ENCODE measurements around the gene MAP4.

The MAP4 gene

DNA sequence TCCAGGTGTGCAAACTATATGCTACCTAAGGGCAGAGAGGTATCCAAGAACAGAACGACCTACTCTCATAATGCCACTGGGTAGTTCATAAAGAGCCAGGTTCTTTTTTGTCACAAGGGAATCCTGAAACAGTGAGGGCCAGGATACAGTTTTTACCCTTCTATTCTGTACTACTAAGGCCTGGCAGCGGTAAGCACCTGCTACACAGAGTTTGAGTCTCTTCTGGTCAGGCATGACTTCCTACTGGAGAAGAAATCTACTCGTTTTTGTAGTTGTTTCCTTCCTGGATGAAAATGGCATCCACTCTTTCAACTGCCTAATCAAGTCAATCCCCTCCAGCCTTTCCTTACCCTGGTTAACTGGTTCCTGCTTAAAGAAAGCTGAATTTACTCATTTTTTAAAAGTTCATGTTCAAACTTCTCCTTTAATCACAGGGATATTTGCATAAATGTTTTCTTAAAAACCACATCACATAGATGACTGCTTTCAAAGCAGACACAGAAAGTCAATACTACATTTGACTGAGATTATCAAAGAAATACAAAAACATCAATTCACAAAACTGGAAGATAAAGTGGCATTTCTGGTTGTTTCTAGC, 40.0 kb downstream of the MAP4 start:
- in situ Hi-C loops (cut with HindIII; ENCODE audit: low sequenced_read_pairs) = no loop called here

DNA sequence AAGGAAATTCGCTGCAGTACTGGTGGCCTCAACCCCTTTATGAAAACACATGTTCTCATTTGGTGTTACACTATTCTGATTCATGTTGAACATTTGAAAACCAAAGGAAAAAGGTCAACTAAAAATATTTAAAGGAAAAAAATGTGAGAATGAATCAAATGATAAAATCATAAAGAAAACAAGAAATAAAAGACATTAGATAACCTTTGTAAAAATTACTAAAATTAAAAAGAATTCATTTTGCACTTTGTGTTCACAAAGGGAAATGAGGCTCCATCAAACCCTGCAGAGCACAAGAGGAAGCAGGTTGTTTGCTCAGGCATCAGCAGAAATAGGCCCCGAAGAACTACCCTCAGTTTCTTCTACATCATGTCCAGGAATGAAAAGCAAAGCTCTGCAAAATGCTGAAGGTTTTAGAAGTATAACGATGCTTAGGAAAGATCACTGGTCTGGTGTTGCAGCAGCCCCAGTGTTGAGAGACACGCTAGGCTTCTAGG, 41.2 kb downstream of the MAP4 start:
- in situ Hi-C loops (cut with HindIII; ENCODE audit: low sequenced_read_pairs) = no loop called here

DNA sequence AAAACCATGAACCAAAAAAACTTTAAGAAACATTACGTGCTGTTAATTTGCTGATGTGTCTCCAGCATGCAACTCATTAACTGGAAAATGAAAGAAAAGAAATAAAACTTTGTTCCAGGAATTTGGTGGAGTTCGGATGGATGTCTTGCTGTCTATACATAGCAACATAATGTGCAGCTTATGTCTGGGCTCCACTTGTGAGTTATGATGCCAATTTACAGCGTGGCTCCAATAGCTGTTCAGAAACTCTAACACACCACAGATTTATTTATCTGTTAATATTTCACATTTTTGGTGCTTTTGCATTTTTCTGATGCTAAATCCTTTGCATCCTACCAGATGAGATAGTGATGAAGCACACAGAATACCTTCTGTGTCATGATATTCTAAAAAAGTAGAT, 45.1 kb downstream of the MAP4 start:
- in situ Hi-C loops (cut with HindIII; ENCODE audit: low sequenced_read_pairs) = no loop called here

DNA sequence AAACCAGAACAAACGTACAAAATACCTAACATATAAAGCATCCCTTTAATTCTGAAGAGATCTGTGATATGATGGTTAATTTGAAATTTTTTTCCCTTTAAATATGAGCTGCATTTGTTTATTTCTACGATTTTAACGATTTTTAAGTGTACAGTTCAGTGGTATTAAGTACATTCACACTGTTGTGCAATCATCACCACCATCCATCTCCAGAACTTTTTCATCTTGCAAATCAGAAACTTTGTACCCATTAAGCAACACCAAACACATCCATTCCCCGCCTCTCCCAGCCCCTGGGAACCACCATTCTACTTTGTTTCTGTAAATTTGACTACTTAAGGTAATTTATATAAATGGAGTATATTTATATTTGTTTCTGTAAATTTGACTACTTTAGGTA, 51.5 kb downstream of the MAP4 start:
- in situ Hi-C loops (cut with HindIII; ENCODE audit: low sequenced_read_pairs) = no loop called here

DNA sequence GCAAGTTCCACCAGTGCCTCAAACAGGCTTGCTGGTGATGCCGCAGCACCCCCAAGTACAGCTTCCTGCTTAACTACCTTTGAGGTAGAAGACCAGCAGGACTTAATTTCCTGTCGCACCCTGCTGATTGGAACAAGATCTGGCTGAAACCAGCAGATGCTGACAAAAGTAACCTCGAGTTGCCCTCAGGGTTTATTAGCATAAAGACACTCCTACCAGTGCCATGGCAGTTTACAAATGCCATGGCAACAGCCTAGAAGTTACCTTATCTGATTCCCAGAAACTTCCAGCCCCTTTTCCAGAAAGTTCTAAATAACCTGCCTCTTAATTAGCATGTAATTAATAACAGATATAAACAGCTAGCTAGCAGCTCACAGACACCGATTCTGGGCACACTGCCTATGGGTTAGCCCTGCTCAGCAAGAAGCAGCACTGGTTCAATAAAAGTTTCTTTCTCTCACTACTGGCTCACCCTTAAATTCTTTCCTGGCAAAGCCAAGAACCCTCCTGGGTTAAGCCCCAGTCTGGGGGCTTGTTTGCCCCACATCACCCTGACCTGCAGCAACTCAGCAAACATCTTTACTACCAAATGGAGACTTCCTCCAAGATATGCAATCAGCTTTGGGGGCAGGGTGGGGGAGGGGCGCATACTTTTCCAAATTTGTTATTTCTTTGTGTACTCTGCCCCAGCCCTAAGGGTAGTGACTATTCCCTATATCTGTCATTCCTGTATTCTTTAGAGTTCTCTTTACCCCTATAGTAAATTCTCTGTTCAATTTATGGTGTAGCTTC, 54.2 kb downstream of the MAP4 start:
- in situ Hi-C loops (cut with HindIII; ENCODE audit: low sequenced_read_pairs) = no loop called here

DNA sequence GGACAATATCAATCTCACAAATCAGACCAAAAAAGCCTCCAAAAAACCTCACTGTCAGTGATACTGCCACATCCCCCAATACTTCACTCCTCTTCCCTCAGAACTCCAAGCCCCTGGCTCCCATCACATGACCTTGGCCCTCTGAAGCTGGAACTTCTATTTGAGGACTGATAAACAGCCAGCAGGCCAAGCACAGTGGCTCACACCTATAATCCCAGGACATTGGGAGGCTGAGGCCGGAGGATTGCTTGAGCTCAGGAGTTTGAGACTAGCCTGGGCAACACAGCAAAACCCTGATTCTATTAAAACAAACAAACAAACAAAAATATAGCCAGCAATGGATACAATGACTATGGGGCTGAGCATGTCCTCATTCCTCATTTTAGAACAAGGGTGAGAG, 55.2 kb downstream of the MAP4 start:
- in situ Hi-C loops (cut with HindIII; ENCODE audit: low sequenced_read_pairs) = no loop called here

DNA sequence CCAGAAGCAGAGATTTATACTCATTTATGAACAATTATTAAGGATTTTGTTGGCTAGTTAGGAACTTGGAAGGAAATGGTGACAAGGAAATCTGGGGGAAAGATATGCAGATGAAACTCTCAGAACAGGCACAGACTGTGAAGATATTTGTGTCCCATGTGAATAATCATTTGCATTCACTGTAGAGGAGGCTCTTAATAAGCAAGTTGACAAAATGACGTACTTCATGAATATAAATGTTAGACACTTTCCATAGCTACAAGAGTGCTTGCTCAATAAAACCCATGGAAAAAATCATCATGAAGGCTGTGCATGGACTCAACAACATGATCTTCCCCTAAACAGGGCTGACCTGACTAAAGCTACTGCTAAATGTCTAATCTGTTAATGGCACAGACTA, 59.7 kb downstream of the MAP4 start:
- in situ Hi-C loops (cut with HindIII; ENCODE audit: low sequenced_read_pairs) = no loop called here

DNA sequence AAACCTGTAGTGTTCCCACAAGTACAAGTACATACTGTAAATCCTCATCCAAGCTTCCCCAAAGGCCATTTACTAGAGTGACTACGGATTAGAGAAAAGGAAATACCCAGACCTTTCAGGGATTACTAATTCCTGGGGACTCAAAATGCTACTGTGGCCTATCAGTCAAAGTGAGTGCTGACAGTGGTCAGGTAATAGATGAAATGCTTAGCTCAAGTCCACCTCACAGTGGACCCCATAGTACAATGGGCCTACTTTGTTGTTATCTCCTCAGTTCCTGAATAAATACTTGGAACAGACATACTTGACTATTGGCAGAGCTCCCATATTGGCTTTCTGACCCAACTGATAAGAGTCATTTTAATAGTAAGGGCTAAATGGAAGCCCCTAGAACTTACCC, 61.6 kb downstream of the MAP4 start:
- in situ Hi-C loops (cut with HindIII; ENCODE audit: low sequenced_read_pairs) = no loop called here

DNA sequence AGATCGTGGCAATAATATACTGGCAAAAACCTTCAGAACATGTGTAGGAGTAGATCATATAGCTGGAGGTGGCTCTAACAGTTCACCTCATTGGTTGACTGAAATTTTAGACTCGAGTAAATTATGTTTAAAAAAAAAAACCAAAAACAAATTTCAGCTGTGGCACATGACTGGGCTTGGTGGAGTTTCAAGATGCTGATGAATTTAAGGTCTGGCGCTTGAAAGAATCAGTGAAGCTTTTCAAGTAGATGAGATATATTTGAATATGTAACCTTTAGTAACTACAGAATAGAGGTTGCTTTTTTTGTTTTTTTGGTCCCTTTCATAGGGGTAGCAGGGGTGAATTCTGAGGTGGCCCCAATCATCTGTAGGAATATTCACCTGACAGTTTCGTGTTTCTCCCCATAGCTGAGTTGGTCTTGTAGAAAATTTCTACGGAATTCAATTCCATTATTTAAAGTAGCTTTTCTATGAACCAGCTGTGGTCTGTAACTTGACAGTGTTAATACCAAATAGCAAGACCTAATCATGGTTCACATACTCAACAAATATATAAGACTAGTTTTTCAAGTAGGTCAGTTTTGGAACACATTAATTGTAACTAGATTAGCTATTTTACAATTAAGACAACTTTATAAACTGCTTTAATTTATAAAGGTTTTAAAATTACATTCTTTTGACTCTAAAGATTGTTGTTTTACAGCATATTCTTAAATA, 65.6 kb downstream of the MAP4 start:
- in situ Hi-C loops (cut with HindIII; ENCODE audit: low sequenced_read_pairs) = no loop called here

DNA sequence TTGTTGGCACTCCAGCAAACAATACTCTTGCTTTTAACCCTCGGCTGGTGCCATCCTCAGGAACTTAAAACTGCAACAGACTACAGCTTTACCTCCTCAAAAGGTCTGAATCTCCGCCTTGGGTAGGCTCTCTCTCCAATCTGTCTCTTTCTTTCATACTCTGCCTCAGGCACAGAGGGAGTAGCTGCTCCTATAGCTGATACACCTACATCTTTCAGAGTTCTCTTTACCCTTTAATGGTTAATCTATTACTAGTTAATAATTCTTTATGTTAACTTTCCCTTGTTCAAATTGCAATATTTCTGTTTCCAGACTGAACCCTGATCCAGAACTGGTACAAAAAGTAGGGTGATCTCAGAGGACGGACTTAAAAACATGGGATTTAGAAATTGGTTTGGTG, 66.2 kb downstream of the MAP4 start:
- in situ Hi-C loops (cut with HindIII; ENCODE audit: low sequenced_read_pairs) = no loop called here

DNA sequence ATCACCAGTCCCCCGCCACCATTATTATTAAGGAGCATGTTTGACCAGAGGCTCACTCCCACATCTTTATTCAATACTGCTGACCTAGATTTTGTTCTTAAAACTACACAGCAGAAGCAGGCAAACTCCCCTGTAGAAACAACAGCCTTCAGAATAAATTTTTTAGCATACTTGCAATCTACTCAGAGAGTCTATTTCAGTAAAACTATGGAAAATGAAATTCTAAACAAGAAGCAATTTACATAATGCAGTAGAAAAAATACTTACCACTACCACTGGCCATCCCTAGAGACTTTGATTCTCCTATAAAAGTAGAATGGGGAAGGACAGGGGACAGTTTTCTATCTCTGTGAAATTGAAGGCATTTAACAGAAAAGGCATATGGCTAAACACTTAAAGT, 76.0 kb downstream of the MAP4 start:
- in situ Hi-C loops (cut with HindIII; ENCODE audit: low sequenced_read_pairs) = no loop called here

DNA sequence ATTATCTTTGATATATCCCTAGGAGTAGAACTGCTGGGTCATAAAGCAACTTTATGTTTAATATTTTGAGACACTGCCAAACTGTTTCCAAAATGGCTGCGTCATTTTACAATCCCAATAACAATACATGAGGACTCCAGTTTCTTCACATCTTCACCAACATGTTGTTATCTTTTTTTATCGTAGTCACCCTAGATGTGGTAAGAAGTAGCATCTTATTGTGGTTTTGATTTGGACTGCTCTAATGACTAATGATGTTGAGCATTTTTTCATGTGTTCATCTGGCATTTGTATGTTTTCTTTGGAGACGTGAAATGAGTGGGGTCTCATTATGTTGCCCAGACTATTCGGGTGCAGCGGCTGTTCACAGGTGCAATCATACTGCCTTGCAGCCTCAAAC, 83.8 kb downstream of the MAP4 start:
- in situ Hi-C loops (cut with HindIII; ENCODE audit: low sequenced_read_pairs) = no loop called here

DNA sequence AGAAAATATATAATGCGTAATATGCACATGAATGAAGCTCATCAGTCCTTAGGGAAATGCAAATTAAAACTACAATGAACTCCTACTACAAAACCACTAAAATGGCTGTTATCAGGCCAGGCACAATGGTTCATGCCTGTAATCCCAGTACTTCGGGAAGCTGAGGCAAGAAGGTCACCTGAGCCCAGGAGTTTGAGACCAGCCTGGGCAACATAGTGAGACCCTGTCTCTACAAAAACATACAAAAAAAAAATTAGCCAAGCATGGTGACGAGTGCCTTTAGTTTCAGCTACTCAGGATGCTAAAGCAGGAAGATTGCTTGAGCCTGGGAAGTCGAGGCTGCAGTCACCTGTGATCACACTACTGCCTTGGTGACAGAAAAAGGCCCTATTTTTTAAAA, 85.2 kb downstream of the MAP4 start:
- in situ Hi-C loops (cut with HindIII; ENCODE audit: low sequenced_read_pairs) = no loop called here

DNA sequence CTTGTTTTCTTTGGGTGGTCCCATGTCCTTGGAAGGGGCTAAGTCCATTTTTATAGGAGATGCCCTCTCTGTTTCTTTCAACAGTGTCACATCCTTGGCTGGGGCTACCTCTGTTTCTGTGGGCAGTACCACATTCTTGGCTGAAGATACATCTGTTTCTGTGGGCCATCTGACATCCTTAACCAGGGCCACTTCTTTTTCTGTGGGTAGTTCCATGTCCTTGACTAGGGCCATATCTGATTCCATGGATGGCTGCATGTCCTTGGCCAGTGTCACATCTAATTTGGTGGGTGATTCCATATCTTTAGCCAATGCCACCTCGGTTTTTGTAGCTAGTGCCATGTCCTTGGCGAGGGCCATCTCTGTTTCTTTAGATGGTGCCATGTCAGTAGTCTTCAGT, 99.5 kb downstream of the MAP4 start:
- in situ Hi-C loops (cut with HindIII; ENCODE audit: low sequenced_read_pairs) = no loop called here

DNA sequence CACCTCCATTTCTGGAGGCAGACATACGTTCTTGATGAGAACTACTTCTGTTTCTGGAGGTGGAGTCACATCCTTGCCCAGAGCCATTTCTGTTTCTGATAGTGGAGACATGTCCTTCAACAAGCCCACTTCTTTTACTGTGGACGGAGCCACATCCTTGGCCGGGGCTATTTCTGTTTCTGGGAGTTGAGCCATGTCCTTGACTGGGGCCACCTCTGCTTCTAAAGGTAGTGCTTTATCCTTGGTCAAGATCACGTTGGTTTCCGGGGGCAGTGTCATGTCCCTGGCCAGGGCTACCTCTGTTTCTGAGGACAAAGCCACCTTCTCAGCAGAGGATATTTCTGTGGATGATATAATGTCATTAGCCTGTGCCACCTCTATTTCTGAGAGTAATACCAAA, 100.0 kb downstream of the MAP4 start:
- in situ Hi-C loops (cut with HindIII; ENCODE audit: low sequenced_read_pairs) = no loop called here

DNA sequence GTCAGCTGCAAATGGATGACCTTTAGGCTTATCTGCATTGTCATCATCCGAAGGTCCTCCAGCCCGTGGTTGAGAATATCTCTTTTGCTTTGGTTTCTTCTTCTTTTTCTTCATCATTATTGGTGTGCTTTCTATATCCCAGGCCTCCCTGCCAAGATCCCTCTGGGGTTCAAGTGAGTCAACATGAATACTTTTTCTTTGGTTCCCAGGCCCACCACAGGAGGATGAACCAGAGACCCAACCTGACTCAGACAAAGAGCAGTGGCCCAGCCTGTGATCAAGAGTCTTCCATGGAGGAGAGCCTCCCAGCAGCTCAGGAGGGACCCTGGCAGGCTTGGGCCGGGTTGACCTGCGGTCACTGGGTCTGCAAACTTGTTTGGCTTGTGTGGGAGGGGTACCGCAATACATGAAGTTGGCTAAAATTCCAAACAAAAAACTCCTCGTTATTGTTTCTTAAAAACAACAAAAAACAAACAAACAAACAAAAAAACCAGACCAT, 104.2 kb downstream of the MAP4 start:
- in situ Hi-C loops (cut with HindIII; ENCODE audit: low sequenced_read_pairs) = no loop called here

DNA sequence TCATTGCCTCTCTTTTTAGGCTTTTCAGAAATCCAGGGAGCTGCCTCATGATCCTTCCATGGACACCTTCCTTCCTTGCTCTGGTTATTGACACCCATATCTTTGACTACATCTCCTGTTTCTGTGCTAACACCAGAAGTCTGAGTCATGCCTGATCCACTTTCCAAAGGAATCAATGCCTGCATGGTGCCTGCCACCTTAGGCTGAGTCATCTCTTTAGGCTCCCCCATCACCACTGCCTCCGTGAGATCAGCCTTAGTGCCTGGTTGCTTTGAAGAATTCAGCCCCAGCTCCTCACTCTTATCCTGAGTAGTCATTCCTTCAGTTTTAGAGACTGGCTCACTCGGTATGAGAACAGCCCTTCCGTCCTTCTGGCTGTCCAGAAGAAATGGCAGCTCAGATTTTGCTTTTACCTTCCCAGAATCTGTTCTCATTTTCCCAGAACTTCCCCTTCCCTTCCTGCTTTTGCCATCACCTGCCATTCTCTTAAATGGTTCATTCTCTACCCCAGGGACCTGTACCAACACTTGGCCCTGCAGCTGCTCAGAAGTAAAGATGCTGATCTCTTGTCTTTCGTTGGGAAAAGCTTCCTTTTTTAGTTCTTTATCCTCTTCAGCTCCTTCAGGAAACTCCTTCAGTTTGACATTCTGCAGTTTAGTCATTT, 105.3 kb downstream of the MAP4 start:
- in situ Hi-C loops (cut with HindIII; ENCODE audit: low sequenced_read_pairs) = no loop called here

DNA sequence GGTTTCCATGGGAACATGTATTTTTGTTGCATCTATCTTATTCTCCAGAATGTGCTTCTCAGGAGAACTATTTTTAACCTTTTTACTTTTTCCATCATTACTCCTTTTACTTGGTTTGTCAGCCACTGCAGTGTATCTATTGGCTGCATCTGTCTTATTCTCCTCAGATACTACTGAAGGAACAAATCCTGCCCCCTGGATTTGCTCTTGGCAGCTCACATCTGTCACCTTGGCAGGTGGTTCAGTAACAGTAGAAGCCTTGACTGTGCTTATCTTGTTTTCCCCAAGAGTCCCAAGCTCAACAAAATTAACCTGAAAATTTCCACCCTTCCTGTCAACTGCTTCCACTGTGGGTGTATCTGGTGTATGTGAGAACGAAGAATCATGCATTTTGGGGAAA, 106.0 kb downstream of the MAP4 start:
- in situ Hi-C loops (cut with HindIII; ENCODE audit: low sequenced_read_pairs) = no loop called here

DNA sequence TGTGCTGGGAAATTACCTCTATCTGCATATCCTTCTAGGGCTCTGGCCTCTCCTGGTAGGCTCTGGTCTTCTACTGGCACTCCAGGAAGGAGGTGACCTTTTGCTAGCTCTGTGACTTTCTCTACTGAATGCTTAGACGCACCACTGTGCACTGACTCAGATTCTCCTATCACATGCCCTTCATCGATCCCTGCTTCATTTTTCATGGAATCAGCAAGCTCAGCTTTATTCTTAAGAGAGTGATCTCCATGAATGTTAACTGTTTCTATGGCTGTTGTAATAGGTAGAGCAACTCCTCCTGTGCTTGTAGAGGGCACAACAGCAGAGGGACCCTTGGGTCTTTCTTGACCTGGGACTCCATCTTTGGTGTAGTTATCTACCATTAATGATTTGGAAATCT, 106.6 kb downstream of the MAP4 start:
- in situ Hi-C loops (cut with HindIII; ENCODE audit: low sequenced_read_pairs) = no loop called here

DNA sequence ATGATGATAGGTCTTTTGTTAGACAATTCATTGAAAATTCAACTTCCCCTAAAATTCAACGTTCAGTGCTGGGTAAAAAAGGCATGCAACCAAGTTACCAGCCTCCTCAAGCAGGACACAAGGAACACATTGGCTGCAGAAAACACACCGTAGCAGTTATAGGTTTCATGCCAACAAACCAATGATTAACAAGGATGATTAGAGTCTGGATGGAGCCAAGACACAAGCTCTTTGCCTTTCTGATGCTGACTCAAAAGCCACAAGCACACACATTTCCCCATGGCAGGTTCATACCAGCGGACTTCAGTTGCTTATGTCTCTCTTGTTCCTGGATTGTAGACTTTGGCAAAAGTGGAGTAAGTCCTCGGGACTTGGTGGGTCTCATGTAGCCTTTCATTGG, 107.5 kb downstream of the MAP4 start:
- in situ Hi-C loops (cut with HindIII; ENCODE audit: low sequenced_read_pairs) = no loop called here

DNA sequence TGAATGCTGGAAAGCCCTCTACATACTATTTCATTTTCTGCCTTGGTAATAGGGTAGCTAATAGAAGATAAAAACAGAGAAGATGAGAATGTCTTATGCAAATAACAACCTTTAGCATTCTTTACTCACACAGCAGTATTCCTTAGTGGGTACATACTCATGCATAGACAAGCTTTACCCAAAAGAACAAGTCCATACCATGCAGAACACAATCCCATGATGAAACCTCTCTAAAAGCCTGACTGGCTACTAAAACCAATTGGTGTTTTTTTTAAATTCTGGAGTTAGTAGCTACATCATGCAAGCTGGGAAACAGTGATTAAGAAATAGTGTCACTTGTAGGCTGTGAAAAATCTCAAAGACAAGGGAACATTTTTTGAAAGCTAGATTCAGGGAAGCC, 108.4 kb downstream of the MAP4 start:
- in situ Hi-C loops (cut with HindIII; ENCODE audit: low sequenced_read_pairs) = no loop called here
